Measurements from ENCODE around the gene NLRC5. TPM values are rescaled to one million over a fixed set of nuclear protein-coding genes. Genes with fewer than 3 reads are reported as not detected.

NLRC5 gene
- total RNA-seq, 1 donor from 2014 or later = 1.5 TPM

DNA sequence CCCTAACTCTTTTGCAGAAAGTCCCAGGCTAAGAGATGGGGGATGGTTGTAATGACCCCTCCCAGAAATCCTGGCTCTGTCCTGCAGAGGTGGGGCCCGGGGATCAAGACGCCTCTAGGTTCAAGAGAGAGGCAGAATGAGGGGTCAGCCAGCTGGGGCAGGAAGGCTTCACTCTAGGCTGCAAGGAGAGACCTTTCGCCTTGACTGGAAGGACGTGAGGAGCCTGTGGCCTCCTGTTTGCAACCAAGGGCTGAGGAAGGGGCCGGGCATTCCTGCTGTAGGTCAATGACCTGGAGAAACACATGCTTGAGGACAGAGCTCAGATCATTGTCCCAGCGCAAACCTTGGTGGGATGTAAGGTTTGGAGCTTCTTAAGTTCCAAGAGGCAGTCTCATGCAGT lies 36.4 kb upstream of the NLRC5 start:
- TF ChIP-seq, protein P1, sequence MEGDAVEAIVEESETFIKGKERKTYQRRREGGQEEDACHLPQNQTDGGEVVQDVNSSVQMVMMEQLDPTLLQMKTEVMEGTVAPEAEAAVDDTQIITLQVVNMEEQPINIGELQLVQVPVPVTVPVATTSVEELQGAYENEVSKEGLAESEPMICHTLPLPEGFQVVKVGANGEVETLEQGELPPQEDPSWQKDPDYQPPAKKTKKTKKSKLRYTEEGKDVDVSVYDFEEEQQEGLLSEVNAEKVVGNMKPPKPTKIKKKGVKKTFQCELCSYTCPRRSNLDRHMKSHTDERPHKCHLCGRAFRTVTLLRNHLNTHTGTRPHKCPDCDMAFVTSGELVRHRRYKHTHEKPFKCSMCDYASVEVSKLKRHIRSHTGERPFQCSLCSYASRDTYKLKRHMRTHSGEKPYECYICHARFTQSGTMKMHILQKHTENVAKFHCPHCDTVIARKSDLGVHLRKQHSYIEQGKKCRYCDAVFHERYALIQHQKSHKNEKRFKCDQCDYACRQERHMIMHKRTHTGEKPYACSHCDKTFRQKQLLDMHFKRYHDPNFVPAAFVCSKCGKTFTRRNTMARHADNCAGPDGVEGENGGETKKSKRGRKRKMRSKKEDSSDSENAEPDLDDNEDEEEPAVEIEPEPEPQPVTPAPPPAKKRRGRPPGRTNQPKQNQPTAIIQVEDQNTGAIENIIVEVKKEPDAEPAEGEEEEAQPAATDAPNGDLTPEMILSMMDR (IDR thresholded peaks at IDR 0.05; ENCODE audit: partially characterized antibody, unreplicated experiment) = no peak
- Mint-ChIP-seq H3K27me3 (ENCODE audit: unreplicated experiment) (peaks cover 4% of the 10 kb centered on the region), H3K4me1 (ENCODE audit: low read depth, unreplicated experiment) (no peaks in the 10 kb centered on the region)

DNA sequence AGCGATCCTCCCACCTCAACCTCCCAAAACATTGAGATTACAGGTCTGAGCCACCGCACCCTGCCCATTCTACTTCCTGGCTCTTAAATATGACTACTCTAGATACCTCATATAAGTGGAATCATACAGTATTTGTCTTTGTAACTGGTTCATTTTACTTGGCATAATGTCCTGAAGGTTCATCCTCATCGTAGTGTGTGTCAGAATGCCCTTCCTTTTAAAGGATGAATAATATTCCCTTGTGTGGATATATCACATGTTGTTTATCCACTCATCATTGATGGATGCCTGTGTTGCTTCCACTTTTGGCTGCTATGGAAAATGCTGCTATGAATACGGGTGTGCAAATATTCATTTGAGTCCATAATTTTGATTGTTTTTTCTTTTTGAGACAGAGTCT lies 33.3 kb upstream of the NLRC5 start:
- H3K36me3 Mint-ChIP-seq (ENCODE audit: unreplicated experiment) = no peaks in the 10 kb centered on the region

More for the DNA sequence above, 36.4 kb upstream of the NLRC5 start:
- no peak overlapping the region for H3K4me3 Mint-ChIP-seq (ENCODE audit: unreplicated experiment)
- no peak for DNase-seq
- H3K36me3 Mint-ChIP-seq (ENCODE audit: unreplicated experiment) = no peaks in the 10 kb centered on the region
- H3K27ac Mint-ChIP-seq (ENCODE audit: unreplicated experiment) = no peak overlapping the region
- peaks cover 8% of the 10 kb centered on the region for H3K9me3 Mint-ChIP-seq (ENCODE audit: unreplicated experiment)

DNA sequence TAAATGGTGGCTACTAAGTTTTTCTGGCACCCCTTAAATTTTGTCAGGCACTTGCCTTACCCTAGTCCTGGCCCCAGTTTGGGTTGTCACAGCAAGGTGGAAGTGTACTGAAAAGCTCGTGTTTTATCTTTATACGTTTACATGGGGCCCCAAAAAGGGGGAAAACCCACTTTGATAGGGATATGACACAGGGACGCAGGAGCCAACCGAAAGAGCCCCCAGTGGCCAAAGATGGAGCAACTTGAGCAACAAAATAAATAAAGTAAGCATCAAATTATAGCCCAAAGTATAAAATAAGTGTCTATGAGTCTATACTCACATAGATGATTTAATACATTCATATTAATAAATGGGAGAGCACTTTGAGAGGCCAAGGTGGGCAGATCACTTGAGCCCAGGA lies 32.6 kb upstream of the NLRC5 start:
- DNase-seq = no peak
- H3K36me3 Mint-ChIP-seq (ENCODE audit: unreplicated experiment) = no peaks in the 10 kb centered on the region
- TF ChIP-seq, protein P1 (IDR thresholded peaks at IDR 0.05; ENCODE audit: partially characterized antibody, unreplicated experiment) = no peak
- H3K27ac Mint-ChIP-seq (ENCODE audit: unreplicated experiment) = no peak overlapping the region
- peaks cover 2% of the 10 kb centered on the region for H3K9me3 Mint-ChIP-seq (ENCODE audit: unreplicated experiment)
- no peak overlapping the region for H3K4me3 Mint-ChIP-seq (ENCODE audit: unreplicated experiment)
- H3K4me1 Mint-ChIP-seq (ENCODE audit: low read depth, unreplicated experiment) = no peaks in the 10 kb centered on the region
- H3K27me3 Mint-ChIP-seq (ENCODE audit: unreplicated experiment) = no peaks in the 10 kb centered on the region

More for the DNA sequence above, 33.3 kb upstream of the NLRC5 start:
- DNase-seq = no peak
- H3K4me3 Mint-ChIP-seq (ENCODE audit: unreplicated experiment) = no peak overlapping the region
- H3K27ac Mint-ChIP-seq (ENCODE audit: unreplicated experiment) = no peak overlapping the region
- H3K9me3 Mint-ChIP-seq (ENCODE audit: unreplicated experiment) = peaks cover 5% of the 10 kb centered on the region
- TF ChIP-seq, protein P1 (IDR thresholded peaks at IDR 0.05; ENCODE audit: partially characterized antibody, unreplicated experiment) = no peak
- H3K4me1 Mint-ChIP-seq (ENCODE audit: low read depth, unreplicated experiment) = no peaks in the 10 kb centered on the region
- H3K27me3 Mint-ChIP-seq (ENCODE audit: unreplicated experiment) = no peaks in the 10 kb centered on the region

DNA sequence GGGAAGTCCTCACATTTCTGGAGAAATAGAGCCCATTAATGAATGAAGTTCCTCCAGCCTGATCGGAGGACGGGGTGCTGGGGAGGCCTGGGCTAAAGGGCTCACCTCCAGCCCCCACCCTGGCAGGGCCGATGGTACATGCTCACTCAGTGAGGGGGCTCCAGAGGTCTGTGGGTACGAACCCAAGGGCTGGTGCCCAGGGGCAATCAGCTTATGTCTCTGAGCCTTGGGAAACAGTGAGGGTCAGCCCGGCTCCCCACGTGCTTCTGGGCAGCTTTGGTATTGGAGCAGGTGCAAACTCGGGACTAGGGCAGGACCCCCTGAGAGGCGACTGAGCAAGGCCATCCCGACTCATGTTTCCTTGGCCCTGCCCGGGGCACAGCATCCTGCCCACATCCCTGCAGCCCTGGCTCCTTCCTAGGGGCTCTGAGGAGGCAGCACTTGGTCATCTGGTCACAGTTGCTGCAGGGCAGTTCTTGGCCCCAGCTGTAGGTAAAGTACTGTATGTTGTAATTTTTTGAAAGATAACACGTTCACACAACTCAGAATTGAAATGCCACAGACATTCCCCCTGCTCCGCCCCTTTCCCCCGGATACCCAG lies 28.6 kb upstream of the NLRC5 start:
- H3K36me3 Mint-ChIP-seq (ENCODE audit: unreplicated experiment) = no peaks in the 10 kb centered on the region
- H3K27ac Mint-ChIP-seq (ENCODE audit: unreplicated experiment) = no peak overlapping the region
- H3K9me3 Mint-ChIP-seq (ENCODE audit: unreplicated experiment) = no peaks in the 10 kb centered on the region
- no peaks in the 10 kb centered on the region for H3K4me1 Mint-ChIP-seq (ENCODE audit: low read depth, unreplicated experiment)
- H3K27me3 Mint-ChIP-seq (ENCODE audit: unreplicated experiment) = no peaks in the 10 kb centered on the region
- TF ChIP-seq, protein P1 (IDR thresholded peaks at IDR 0.05; ENCODE audit: partially characterized antibody, unreplicated experiment) = no peak
- no peak overlapping the region for H3K4me3 Mint-ChIP-seq (ENCODE audit: unreplicated experiment)
- no peak for DNase-seq

DNA sequence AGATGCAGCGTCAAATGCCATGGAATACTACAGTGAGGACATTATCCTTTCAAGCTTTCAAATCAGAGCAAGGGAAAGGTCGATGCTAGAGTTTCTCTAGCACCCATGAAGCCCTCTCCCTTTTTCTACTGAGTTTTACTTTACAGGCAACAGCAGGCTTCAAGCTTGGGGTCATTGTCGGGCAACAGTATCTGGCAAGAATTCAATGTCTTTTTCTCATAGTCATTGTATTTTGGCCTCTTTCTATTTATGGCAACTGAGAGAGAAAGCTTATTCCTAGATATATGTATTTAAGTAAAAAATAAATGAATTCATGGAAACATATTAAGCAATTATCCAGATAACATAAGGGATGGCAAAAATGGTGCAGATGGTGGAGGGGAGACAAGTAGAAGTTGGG lies 28.0 kb upstream of the NLRC5 start:
- Mint-ChIP-seq H3K9me3 (ENCODE audit: unreplicated experiment) (no peaks in the 10 kb centered on the region), H3K4me1 (ENCODE audit: low read depth, unreplicated experiment) (no peaks in the 10 kb centered on the region), H3K27ac (ENCODE audit: unreplicated experiment) (no peak overlapping the region), H3K27me3 (ENCODE audit: unreplicated experiment) (no peaks in the 10 kb centered on the region), H3K36me3 (ENCODE audit: unreplicated experiment) (no peaks in the 10 kb centered on the region), H3K4me3 (ENCODE audit: unreplicated experiment) (no peak overlapping the region)
- no peak for DNase-seq
- TF ChIP-seq, protein P1 (IDR thresholded peaks at IDR 0.05; ENCODE audit: partially characterized antibody, unreplicated experiment) = no peak
